K562 (cell line): ENCODE measurements around the gene ZFAND5. TPM values are rescaled to one million over a fixed set of nuclear protein-coding genes. Genes with fewer than 3 reads are reported as not detected.

Experiments used
- BACH1 ChIP-seq: fragments of 200-800 bp; sonication (Bioruptor generic); IDR thresholded peaks from 2 replicates; pipeline ENCODE4 v1.6.1; 2016; ENCODE audit warnings: missing genetic modification characterization, missing compliant biosample characterization
- BRCA1 ChIP-seq, 2 experiments: fragments of 450-650 bp in 1 of 2; sonication (generic) in 1 of 2; formaldehyde crosslinking in 1 of 2; IDR thresholded peaks; 2 replicates each; pipeline versions ENCODE4 v1.5.0 to v1.6.1; 2017 to 2020; ENCODE audit warnings: mild to moderate bottlenecking in 1 of 2, missing genetic modification reagents in 1 of 2
- EHMT2 ChIP-seq: fragments of 450-650 bp; IDR thresholded peaks from 2 replicates; pipeline ENCODE4 v1.6.1; 2018; ENCODE audit warnings: antibody characterized with exemption
- FOSL1 ChIP-seq: fragments of 200-800 bp; sonication (Bioruptor generic); conservative IDR thresholded peaks from 2 replicates; pipeline ENCODE4 v1.6.1; 2016; ENCODE audit warnings: missing genetic modification characterization, missing compliant biosample characterization
- GATAD2B ChIP-seq: fragments of 450-650 bp; IDR thresholded peaks from 2 replicates; pipeline ENCODE4 v1.6.1; 2017; ENCODE audit warnings: mild to moderate bottlenecking, borderline replicate concordance
- HIVEP1 ChIP-seq: fragments of 250-450 bp; sonication (Bioruptor Pico); IDR thresholded peaks from 2 replicates; pipeline ENCODE4 v1.4.0; 2020; ENCODE audit warnings: mild to moderate bottlenecking
- KLF13 ChIP-seq: fragments of 450-650 bp; IDR thresholded peaks from 2 replicates; pipeline ENCODE4 v1.6.1; 2016; ENCODE audit warnings: missing genetic modification characterization, low read depth, mild to moderate bottlenecking, missing compliant biosample characterization, moderate library complexity, borderline replicate concordance
- MYC ChIP-seq, 2 experiments: fragments of 250-450 bp in 1 of 2; sonication (Bioruptor Pico) in 1 of 2; IDR thresholded peaks; 2 replicates each; pipeline versions ENCODE4 v1.5.1 to v1.6.1; 2012 to 2021; ENCODE audit warnings: low read depth in 2 of 2, borderline replicate concordance in 1 of 2, improper control_type of control experiment in 1 of 2, low read length in 1 of 2, mild to moderate bottlenecking in 1 of 2, moderate library complexity in 1 of 2
- NONO ChIP-seq, 2 experiments: fragments of 200-400 bp in 1 of 2; fragments of 450-650 bp in 1 of 2; formaldehyde crosslinking in 1 of 2; IDR thresholded peaks; 2 replicates each; pipeline ENCODE4 v1.6.1; 2017; ENCODE audit warnings: low read depth in 2 of 2, mild to moderate bottlenecking in 2 of 2, moderate library complexity in 2 of 2, low read length in 1 of 2
- PTBP1 ChIP-seq: fragments of 200-400 bp; formaldehyde crosslinking; IDR thresholded peaks from 2 replicates; pipeline ENCODE4 v1.6.1; 2017; ENCODE audit warnings: low read depth, low read length
- RBM22 ChIP-seq: fragments of 200-400 bp; formaldehyde crosslinking; IDR thresholded peaks from 2 replicates; pipeline ENCODE4 v1.6.1; 2018; ENCODE audit warnings: low read length, low read depth; ENCODE audit not compliant: poor library complexity, severe bottlenecking
- SMAD4 ChIP-seq: fragments of 250-450 bp; sonication (Bioruptor Pico); conservative IDR thresholded peaks from 2 replicates; pipeline ENCODE4 v1.8.0; 2021; ENCODE audit warnings: inconsistent platforms, mild to moderate bottlenecking, moderate library complexity
- TAF7 ChIP-seq: fragments of 450-650 bp; IDR thresholded peaks from 2 replicates; pipeline ENCODE4 v1.6.1; 2016; ENCODE audit warnings: missing genetic modification characterization, missing compliant biosample characterization
- THAP12 ChIP-seq: fragments of 250-450 bp; sonication (Bioruptor Pico); IDR thresholded peaks from 2 replicates; pipeline ENCODE4 v1.9.0; 2021; ENCODE audit warnings: mild to moderate bottlenecking, inconsistent platforms
- ZBTB1 ChIP-seq: sonication (generic); formaldehyde crosslinking; IDR thresholded peaks from 2 replicates; pipeline ENCODE4 v1.8.1; 2023; ENCODE audit warnings: missing genetic modification reagents, low read depth, mild to moderate bottlenecking, borderline replicate concordance
- ZNF232 ChIP-seq: sonication (generic); formaldehyde crosslinking; IDR thresholded peaks from 2 replicates; pipeline ENCODE4 v1.8.0; 2022; ENCODE audit warnings: mild to moderate bottlenecking, missing genetic modification reagents
- ZNF444 ChIP-seq: fragments of 250-450 bp; sonication (Bioruptor Pico); IDR thresholded peaks from 2 replicates; pipeline ENCODE4 v1.4.0; 2020; ENCODE audit warnings: mild to moderate bottlenecking, moderate library complexity
- ZNF717 ChIP-seq: fragments of 250-450 bp; sonication (Bioruptor Pico); IDR thresholded peaks from 2 replicates; pipeline ENCODE4 v1.5.0; 2021
- ZNF740 ChIP-seq, 3 experiments: fragments of 200-800 bp in 1 of 3; sonication (Bioruptor generic) in 1 of 3; sonication (generic) in 1 of 3; formaldehyde crosslinking in 1 of 3; IDR thresholded peaks; 2 replicates each; pipeline versions ENCODE4 v1.6.1 to v1.8.0; 2016 to 2022; ENCODE audit warnings: mild to moderate bottlenecking in 2 of 3, missing compliant biosample characterization in 2 of 3, missing genetic modification characterization in 2 of 3, missing genetic modification reagents in 1 of 3
- polyA plus RNA-seq, 8 experiments: library from polyadenylated mRNA; depleted of rRNA in 4 of 8; stranded (reverse) in 5 of 8; unstranded in 3 of 8; fragments of >200 nt; fragmentation: Nextera tagmentation in 2 of 8; fragmentation: Illumina TruSeq in 1 of 8; extraction: Ambion mirVana in 2 of 8; extraction: Trizol in 1 of 8; gene quantifications; 2 replicates each; pipeline versions ENCODE4 v1.2.1 to v1.2.3, GENCODE V29; 2011 to 2014; ENCODE audit warnings: inconsistent platforms in 1 of 8, missing spikeins in 1 of 8
- total RNA-seq, 7 experiments: library from RNA; depleted of rRNA in 6 of 7; stranded (reverse); fragments of >200 nt in 6 of 7; fragmentation: Illumina TruSeq in 2 of 7; extraction: Trizol in 2 of 7; gene quantifications; 2 replicates each; pipeline versions ENCODE4 v1.2.1 to v1.2.3, GENCODE V29; 2011 to 2021; ENCODE audit warnings: low replicate concordance in 1 of 7
- TF ChIP-seq, protein P1 (sequence below): fragments of 250-450 bp; sonication (Bioruptor Pico); IDR thresholded peaks from 2 replicates; pipeline ENCODE4 v1.4.0; 2020; ENCODE audit warnings: mild to moderate bottlenecking

Gene ZFAND5
- total and polyA plus RNA-seq, 9 of the 15 experiments (the other 6 are each of a cell fraction or from before 2014, with no cell fraction given) = 12.7 to 64.2 (median 34.5) TPM

DNA sequence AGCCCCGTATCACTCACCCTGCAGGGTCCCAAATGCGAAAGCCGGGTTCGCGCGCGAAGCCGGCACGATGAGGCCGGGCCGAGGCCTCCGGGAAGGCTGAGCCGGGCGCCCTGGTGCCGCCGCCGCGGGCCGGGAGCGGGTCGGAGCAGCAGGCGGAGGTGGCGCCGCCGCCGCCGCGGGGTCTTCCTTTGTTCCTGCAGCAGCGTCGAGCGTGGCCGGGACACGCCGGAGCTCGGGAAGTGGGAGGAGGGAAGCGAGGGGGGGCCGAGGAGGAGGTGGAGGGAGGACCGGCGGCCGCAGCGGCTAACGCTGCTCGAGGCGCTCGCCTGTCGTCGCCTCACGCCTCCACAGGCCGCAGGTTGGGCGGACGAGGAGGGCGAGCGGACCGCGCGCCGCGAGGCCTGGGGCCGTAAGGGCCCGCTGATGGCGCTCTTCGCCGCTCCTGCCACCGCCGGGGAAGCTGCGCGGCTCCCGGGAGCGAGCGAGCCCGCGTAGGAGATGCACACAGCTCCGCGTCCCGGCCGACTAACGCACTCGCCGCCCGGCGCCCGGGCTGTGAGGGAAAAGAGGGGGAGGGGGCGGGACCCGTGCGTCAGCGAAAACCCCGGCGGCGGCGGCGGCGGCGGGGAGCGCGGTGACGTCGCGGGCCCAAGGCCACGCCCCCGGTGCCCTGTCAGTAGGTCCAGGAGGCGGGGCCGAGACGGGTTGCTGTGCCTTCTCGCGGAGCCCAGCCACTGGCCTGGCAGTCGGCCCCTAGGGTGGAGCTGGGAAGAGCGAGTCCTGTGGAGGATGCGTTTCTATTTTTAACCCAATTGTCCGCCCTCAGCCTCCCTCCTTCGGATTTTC is at the start of gene ZFAND5 (continued):
- TF ChIP-seq BRCA1 (IDR thresholded peaks at IDR 0.05) (no peak), BRCA1 (CRISPR knock-in tag; IDR thresholded peaks at IDR 0.05) (peak; percentile 47; the same call in 1 of the 2 replicates), GATAD2B (peak; percentile 21; the same call in 1 of the 2 replicates), ZNF717 (no peak), KLF13 (tag) (peak; percentile 59; the same call in 1 of the 2 replicates), ZNF232 (CRISPR knock-in tag) (peak; percentile 73; the same call in 1 of the 2 replicates), FOSL1 (tag) (peak; percentile 31), THAP12 (CRISPR knock-in tag) (peak; percentile 40; the same call in 1 of the 2 replicates), BACH1 (tag) (peak; percentile 32; the same call in 1 of the 2 replicates), ZBTB1 (CRISPR knock-in tag) (peak; percentile 70; the same call in 1 of the 2 replicates), RBM22 (peak; percentile 20), HIVEP1 (CRISPR knock-in tag) (0 out of 2 replicates have a peak, but pooled peaks have one; percentile 12), TAF7 (tag) (0 out of 2 replicates have a peak, but pooled peaks have one; percentile 4), PTBP1 (no peak), EHMT2 (no peak), ZNF740 (CRISPR knock-in tag; IDR thresholded peaks at IDR 0.05) (peak; percentile 80; the same call in 1 of the 2 replicates), ZNF740 (tag; IDR thresholded peaks at IDR 0.05) (peak in 1 of 2 experiments; percentile 58; a peak in 1 of 4 replicates), MYC (IDR thresholded peaks at IDR 0.05; ENCODE audit: low read depth, low read length) (peak; percentile 27; the same call in 1 of the 2 replicates), MYC (CRISPR knock-in tag; IDR thresholded peaks at IDR 0.05; ENCODE audit: borderline replicate concordance, low read depth) (no peak), ZNF444 (peak; percentile 66; the same call in 1 of the 2 replicates), NONO (IDR thresholded peaks at IDR 0.05; ENCODE audit: low read depth in 2 of 2, low read length in 1 of 2) (peak in 1 of 2 experiments; percentile 99; a peak in 2 of 4 replicates), SMAD4 (peak; percentile 56; the same call in 1 of the 2 replicates)
- TF ChIP-seq, protein P1, sequence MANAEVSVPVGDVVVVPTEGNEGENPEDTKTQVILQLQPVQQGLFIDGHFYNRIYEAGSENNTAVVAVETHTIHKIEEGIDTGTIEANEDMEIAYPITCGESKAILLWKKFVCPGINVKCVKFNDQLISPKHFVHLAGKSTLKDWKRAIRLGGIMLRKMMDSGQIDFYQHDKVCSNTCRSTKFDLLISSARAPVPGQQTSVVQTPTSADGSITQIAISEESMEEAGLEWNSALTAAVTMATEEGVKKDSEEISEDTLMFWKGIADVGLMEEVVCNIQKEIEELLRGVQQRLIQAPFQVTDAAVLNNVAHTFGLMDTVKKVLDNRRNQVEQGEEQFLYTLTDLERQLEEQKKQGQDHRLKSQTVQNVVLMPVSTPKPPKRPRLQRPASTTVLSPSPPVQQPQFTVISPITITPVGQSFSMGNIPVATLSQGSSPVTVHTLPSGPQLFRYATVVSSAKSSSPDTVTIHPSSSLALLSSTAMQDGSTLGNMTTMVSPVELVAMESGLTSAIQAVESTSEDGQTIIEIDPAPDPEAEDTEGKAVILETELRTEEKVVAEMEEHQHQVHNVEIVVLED (CRISPR knock-in tag) = peak; percentile 93
